DMS53 (cell line): Measurements from ENCODE around the gene PNPO.

Experiments used
- DNase-seq: peaks from one replicate; lab custom pipeline; 2025; lab: John Stamatoyannopoulos, UW

The PNPO gene

DNA sequence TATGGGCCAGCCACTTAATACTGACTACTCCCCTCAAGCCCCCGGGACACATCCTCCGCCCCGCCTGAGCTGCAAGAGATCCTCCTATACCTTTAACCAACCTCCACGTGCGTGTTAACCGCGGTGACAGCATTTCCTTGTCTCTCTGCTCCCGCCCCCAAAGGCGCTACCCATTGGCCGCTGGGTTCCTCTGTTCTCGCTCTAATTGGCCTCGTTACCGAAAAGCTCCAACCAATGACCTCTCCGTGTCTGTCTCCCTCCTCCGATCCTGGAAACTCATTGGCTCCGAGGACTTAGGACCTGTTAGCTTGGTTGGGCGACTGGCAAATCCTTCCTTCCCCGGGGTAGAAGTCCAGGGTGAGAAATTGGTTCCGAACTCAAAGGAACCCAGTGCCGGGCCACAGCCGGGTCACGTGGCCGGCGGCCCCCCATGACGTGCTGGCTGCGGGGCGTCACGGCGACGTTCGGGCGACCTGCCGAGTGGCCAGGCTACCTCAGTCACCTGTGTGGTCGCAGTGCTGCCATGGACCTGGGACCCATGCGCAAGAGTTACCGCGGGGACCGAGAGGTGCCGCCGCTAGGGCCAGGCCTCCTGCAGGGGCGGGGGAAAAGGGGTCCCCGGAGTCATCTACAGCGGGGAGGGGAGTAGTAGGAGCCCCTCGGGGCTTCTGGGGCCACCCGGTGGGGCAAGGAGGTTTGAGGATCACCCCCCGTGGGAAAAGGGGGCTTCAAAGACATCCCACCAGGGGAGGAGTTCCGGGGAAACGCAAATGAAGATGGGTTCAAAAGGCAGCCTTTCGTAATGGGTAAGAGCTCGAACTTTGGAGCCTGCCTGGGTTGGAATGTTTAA lies at the start of gene PNPO:
TSS of gene PNPO (plus strand) at position 326 of the 850 bp plus-strand sequence. CDS start at position 431, 105 bp downstream.
- peak; percentile 100 for DNase-seq

GRCh38 chr17:47894498-47895346 lies 46.6 kb upstream of the PNPO start:
- DNase-seq = no peak

DNA sequence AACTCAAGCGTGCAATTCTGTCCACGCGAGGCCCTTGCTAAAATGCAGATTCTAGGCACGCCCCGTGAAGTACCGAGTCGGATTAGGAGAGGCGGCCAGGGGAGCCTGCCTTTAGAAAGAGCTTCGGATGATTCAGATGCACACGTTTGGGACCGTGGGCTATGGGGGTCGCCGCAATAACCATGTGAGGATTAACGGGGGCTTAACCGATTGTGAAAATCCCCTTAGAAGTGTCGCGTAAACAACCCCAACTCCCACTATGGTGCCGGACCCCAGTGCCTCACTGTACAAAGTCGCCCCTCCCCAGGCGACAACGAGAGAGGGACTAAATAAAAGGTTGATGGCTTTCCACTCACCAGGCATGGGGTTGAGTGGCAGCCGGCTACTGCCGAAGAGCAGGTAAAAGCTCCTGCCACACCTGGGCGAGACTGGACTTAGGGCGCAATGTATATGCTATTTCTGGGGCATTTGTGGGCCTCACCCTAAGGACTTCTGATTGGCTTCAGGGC lies 46.0 kb upstream of the PNPO start:
- DNase-seq = peak; percentile 66

- peak; percentile 100 for DNase-seq
Observed at GRCh38 chr17:47895856-47896671, 45.3 kb upstream of the PNPO start, which contains the start of gene SP2. Gene SP2 (plus strand): TSS chr17:47896236. CDS start chr17:47896287, 51 bp downstream.

GRCh38 chr17:47896672-47897490 lies 44.5 kb upstream of the PNPO start:
- no peak for DNase-seq

DNA sequence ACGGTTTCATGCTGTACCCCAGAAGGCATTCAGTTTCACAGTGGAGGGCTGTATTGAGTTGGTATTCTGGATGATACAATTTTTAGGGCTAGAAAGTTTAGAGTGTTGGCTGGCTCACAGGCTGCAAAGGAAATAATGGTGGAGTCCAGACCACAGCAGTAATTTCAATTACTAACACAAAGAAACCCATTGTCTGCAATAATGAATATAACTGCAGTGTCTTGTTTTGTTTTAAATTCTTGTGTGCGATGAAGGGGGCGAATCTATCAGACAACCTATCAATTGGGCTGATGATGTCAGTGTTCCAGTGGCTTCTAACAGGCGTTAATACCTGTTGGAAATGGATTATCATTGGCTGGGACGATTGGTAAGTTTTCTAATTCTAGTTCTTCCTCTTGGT lies 43.8 kb upstream of the PNPO start:
- DNase-seq = no peak

GRCh38 chr17:47898241-47898640 lies 43.1 kb upstream of the PNPO start:
- DNase-seq = no peak

- DNase-seq = no peak
Observed at GRCh38 chr17:47899643-47900042, 41.7 kb upstream of the PNPO start.

DNA sequence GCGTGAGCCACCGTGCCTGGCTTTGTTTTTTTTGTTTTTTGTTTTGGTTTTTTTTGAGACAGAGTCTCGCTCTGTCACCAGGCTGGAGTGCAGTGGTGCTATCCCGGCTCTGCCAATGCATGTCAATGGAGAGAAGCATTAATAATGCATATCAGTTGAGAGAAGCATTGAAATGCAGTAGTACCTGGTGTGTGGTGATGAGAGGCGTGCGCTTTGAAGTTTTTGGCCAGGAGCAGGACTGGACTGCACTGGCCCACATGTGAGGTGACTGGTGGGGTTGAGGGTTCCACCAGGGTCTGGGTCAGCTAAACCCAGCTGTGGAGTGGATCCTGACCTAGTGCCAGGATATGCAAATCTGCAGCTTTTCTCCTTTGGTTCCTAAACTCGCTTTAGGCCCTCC lies 39.9 kb upstream of the PNPO start:
- no peak for DNase-seq

DNA sequence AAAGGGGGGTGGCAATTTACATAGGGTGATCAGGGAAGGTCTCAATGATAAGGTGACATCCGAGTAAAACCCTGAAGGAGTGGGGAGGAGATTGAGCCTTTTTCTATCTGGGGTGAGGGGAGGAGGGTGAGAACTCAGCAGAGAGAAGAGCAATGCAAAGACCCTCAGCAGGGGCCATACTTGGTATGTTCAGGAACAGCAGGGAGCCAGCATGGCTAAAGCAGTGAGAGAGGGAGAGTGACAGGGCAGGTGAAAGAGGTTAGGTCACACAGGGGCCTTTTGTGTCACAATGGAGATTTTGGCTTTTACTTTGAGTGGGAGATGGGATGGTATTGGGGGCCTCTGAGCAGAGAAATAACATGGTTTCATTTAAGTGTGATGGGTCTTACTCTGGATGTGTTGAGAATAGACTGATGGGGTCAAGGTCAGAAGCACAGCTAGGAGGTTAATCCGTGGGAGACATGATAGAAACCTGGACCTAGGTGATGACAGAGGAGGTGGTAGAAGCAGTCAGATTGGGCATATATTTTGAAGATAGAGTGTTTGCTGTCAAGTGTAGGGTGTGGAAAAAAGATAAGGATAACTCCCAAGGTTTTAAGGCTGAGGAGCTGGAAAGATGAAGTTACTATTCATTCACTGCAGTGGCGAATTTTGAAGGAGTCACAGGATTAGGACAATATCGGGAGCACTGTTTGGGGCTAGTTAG lies 39.2 kb upstream of the PNPO start:
- no peak for DNase-seq

- DNase-seq = no peak
Observed at GRCh38 chr17:47905221-47905733, 36.1 kb upstream of the PNPO start.

DNA sequence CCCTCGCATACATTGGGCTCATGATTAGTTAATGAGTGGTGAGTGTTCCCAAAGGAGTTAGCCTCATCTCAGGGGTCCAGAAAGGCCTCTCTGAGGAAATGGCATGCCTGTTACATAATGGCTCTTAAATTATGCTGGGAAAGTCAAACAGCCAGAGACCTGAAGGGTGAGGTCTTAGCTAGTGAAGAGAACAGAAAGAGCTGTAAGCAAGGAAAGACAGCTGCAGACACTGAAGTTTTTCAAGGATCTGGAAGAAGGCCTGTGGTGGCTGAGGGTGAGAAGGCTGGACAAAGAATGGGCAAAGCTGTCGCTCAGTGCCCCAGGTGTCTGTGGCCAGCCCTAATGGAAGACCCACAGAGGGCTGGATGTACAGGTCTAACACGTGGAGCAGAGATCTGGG lies 34.9 kb upstream of the PNPO start:
- no peak for DNase-seq

GRCh38 chr17:47907932-47908562 lies 33.3 kb upstream of the PNPO start:
- no peak for DNase-seq

- no peak for DNase-seq
Observed at GRCh38 chr17:47913050-47913449, 28.3 kb upstream of the PNPO start.

- DNase-seq = no peak
Observed at GRCh38 chr17:47914306-47914948, 26.9 kb upstream of the PNPO start.

- no peak for DNase-seq
Observed at GRCh38 chr17:47915776-47916398, 25.5 kb upstream of the PNPO start.

GRCh38 chr17:47916489-47917208 lies 24.7 kb upstream of the PNPO start:
- DNase-seq = no peak

GRCh38 chr17:47917581-47917980 lies 23.8 kb upstream of the PNPO start:
- DNase-seq = no peak
